Femur (tissue), 1 donor: ENCODE results near the gene NBDY.
A peak's percentile ranks its signal among the peaks of the same experiment; 100 is the strongest.
"Not testable (repeated sequence)": the region's sequence is repeated elsewhere in the genome, so short reads cannot be mapped to it uniquely, and the experiment has no call there.

ENCODE experiments used
- DNase-seq: peaks from one replicate; pipeline ENCODE4 v3.0.0-alpha.2; 2017

The NBDY gene, protein sequence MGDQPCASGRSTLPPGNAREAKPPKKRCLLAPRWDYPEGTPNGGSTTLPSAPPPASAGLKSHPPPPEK

DNA sequence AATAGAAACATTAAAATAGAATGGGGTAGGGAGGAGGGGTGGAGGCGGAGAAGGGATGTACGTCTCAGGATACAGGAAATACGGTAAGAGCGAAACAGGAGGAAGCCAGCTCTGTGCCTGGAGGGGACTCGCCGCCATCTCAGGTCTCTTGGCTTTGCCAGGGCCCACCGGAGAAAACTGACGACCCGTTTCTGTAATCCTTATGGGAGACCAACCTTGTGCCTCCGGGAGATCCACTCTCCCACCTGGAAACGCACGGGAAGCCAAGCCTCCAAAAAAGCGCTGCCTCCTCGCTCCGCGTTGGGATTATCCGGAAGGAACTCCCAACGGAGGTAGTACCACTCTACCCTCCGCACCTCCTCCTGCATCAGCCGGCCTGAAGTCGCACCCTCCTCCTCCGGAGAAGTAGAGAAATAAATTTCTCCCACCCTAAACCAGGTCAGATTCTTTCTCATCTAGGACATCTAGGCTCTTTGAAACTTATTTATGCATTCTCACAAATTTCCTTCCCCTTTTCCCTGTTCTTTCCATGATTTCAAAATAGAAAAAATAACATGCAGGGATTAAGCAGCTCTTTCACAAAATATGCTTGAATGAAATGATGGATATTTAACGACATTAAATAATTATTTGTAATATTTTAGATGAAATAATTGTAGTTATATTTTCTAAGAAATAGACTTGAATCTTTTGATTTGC, at the start of gene NBDY:
TSS of gene NBDY (plus strand) at position 92 of the 699 bp plus-strand sequence. CDS start at position 203, 111 bp downstream.
- DNase-seq: peak; percentile 53

DNA sequence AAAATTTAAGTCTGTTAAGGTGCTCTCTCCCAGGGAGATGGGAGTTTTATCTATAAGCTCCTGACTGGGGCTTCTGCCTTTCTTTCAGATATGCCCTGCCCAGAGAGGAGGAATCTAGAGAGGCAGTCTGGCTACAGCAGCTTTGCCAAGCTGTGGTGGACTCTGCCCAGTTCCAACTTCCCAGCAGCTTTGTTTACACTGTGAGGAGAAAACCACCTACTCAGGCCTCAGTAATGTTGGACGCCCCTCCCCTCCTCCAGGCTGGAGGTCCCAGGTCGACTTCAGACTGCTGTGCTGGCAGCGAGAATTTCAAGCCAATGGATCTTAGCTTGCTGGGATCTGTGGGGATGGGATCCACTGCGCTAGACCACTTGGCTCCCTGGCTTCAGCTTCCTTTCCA, 24.5 kb upstream of the NBDY start:
- DNase-seq: not testable (repeated sequence)

GRCh38 chrX:56726605-56727004, 2.4 kb upstream of the NBDY start:
- no peak for DNase-seq

DNA sequence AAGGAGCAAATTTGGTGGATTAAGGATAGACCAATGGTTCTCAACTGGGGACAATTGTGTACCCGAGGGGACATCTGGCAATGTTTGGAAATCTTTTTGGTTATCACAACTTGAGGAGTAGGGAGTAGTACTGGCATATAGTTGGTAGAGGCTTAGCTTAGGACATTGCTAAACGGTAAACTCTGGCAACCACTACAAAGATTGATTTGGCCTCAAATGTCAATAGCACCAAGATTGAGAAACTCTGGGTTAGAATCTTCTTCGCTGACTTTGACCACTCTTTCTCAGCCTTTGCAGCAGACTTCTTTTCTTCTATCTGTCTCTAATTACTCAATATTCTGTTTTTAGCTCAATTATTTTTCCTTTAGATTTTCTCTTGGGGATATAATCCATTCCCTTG, 1.5 kb upstream of the NBDY start:
- DNase-seq: no peak

DNA sequence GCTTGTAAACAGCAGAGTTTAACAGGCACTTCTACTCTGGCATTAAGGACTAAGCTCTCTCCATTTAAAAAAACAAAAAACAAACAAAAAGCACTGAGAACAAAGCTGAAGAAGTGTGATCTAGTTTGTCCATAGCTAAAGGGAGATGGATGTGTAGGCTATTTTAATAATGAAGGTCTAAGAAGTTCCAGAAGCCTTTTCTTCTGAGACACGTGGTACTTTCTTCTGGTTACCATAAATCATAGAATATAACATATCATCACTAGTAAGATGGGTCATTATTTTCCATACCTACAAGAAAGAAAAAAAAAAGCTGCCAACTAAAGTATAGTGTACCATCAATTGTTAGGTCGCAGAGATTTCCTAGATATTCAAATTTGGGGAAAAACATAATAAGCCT, 722 bp upstream of the NBDY start:
- no peak for DNase-seq

GRCh38 chrX:56728752-56729151, 291 bp upstream of the NBDY start:
- peak; percentile 35 for DNase-seq

GRCh38 chrX:56733459-56734046, 4.5 kb downstream of the NBDY start:
- DNase-seq: peak; percentile 46

DNA sequence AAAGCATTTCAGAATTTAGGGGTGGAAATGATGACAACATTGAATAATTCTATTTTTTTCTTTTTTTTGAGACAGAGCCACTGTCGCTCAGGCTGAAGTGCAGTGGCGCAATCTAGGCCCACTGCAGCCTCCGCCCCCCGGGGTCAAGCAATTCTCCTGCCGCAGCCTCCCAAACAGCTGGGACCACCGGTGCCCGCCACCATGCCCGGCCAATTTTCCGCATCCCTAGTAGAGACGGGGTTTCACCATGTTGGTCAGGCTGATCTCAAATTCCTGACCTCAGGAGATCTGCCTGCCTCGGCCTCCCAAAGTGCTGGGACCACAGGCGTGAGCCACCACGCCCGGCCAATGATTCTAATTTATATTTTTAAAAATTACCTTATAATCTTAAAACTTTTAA, 7.2 kb downstream of the NBDY start:
- DNase-seq: no peak

DNA sequence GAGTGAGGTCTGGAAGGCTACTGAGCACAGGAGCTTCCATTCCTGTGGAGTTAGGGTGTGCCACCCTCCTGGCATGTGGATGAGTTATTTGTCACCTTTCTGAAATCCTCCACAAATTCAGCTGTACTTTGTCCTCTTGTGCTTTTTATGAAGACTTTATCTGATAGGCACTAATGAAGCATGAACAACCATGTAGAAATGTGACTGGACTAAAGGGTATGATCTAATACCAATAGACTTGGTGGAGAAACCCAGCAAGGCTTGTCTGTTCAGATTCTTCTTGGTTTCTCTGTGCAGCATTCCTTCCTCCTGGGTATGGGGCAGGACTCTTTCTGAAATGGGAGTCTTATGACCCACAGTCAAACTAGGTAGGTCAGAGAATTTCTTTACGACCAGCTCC, 9.6 kb downstream of the NBDY start:
- DNase-seq: no peak

- DNase-seq: no peak
These were observed 16.0 kb downstream of the NBDY start for GRCh38 chrX:56744996-56745395.

- no peak for DNase-seq
These were observed 18.0 kb downstream of the NBDY start for GRCh38 chrX:56746996-56747395.

- no peak for DNase-seq
These were observed 22.0 kb downstream of the NBDY start for GRCh38 chrX:56751071-56751470.

GRCh38 chrX:56757327-56757726, 28.3 kb downstream of the NBDY start:
- no peak for DNase-seq

DNA sequence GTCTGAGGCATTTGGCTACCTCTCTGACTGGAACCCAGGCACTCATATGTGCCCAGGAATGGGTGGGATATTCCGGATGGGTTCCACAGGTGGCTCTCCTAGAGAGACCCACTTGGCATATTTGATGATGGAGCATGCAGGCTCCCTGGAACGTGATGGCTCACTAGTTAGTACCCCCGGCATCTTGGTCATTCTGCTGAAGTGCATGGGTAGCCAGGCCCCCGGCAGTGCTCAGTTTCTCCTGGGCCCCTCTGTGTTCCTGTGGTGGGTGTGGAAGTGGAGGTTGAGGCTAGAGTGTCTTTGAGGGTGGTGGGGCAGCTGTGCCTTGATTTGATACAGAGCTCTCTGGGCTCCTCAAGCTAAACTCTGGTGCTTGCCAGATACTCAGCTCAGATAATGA, 29.4 kb downstream of the NBDY start:
- no peak for DNase-seq

DNA sequence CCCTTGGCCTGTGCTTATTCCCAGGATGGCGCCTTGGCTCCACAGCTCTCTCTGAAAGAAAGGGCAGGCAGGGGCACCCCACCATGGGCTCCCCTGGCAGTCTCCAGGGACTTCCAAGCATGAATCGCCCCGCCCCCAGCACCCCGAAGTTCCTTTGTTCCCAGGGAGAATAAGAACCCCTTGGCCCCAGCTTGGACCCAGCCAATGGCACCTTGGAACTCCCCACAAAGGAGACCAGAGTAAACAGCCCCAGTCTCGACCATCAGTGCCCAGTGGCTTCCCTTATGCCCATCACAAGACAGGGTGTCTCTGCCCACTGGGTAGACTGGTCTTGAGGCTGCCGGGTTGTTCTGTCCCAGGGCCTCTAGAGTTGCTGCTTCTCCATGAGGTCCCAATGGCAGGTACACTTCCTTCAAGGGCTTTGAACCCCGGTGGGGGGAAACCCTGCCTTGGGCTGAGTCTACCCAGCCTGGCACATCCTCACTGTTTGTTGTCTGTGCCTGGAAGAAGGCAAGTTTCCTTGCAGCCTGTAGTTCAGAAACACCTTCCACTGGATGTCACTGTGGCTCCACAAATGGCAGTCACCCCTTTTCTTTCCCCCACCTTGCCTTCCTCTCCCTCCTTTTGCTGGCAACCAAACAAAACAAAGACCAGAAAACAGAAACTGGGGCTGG, 30.8 kb downstream of the NBDY start:
- no peak for DNase-seq

GRCh38 chrX:56760410-56761124, 31.5 kb downstream of the NBDY start:
- not testable (repeated sequence) for DNase-seq

DNA sequence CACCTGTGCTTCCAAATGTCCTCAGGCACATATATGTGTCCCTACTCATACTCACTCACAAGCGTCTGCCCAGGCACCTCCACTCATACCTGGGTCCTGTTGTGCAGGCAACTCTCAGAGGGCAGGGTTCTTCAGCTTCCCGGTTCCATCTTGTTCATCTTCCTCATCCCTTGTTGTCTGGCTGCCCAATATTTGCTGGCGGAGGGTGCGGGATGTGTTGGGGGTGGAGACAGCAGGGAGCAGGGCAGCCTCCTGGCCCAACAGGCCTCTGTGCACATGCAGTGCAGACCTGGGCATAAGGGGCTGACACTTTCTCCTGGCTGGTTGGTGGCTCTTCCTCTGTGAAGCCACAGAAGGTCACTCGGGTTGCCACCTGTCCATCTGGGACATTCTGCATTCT, 32.1 kb downstream of the NBDY start:
- DNase-seq: no peak

GRCh38 chrX:56762220-56762619, 33.2 kb downstream of the NBDY start:
- no peak for DNase-seq

DNA sequence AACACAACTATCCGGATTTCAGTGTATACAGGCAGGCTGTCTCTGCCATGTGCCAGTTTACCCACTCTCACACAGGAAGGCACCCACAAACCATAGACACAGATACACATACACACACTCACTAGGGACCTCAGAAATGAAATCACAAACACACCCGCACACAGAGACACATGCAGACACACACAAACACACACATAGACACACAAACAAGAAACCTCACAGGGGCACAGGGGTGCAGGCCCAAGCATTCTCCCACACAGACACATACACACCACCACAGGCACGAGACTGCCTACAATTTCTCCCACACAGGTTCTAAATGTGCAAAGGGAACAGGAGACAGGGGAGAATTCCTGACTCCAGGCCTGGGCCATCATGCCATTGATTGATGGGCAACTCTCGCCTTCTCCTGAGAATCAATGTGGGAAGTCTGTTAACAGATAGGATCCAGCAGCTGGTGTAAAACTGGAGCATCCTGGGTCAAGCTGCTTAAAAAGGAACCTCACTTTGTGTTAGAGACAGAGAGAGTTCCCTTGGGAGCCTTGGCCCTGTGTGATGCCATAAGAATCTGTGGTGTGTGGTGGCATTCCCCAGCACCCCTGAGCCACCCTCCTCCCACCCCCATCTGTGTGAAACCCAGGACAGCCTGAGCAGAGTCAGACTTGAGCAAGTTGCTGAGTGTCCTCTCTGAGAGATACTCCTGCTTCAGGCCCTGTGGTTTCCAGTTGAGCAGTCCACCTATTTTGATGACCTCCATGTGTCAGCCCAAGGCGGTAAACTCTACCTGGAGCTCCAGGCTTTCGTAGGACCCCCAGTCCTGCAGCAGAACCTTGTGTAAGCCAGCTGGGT, 33.9 kb downstream of the NBDY start:
- DNase-seq: no peak

- peak; percentile 92 for DNase-seq
These were observed 34.6 kb downstream of the NBDY start for GRCh38 chrX:56763556-56764152.

GRCh38 chrX:56764153-56764974, 35.3 kb downstream of the NBDY start:
- DNase-seq: peak; percentile 92
